Measurements from ENCODE around the gene GRHL3.

The GRHL3 gene

GRCh38 chr1:24351247-24351646 lies 32.1 kb downstream of the GRHL3 start:
- no peak for TF ChIP-seq ZFX (IDR thresholded peaks at IDR 0.05; ENCODE audit: borderline replicate concordance)
- no peak for TF ChIP-seq CTCF (IDR thresholded peaks at IDR 0.05)
- H3K27ac ChIP-seq: no peak overlapping the region

- TF ChIP-seq ZFX (IDR thresholded peaks at IDR 0.05; ENCODE audit: borderline replicate concordance): no peak
- no peak for TF ChIP-seq CTCF (IDR thresholded peaks at IDR 0.05)
- no peak overlapping the region for H3K27ac ChIP-seq
Observed at GRCh38 chr1:24351918-24352627, 32.9 kb downstream of the GRHL3 start.

GRCh38 chr1:24353292-24353891 lies 34.2 kb downstream of the GRHL3 start:
- TF ChIP-seq CTCF (IDR thresholded peaks at IDR 0.05) (no peak), ZFX (IDR thresholded peaks at IDR 0.05; ENCODE audit: borderline replicate concordance) (no peak)
- H3K27ac ChIP-seq: no peak overlapping the region

GRCh38 chr1:24355466-24355865 lies 36.3 kb downstream of the GRHL3 start:
- H3K27ac ChIP-seq: no peak overlapping the region
- TF ChIP-seq ZFX (IDR thresholded peaks at IDR 0.05; ENCODE audit: borderline replicate concordance): no peak
- TF ChIP-seq CTCF (IDR thresholded peaks at IDR 0.05): no peak

- TF ChIP-seq CTCF (IDR thresholded peaks at IDR 0.05): no peak
- no peak for TF ChIP-seq ZFX (IDR thresholded peaks at IDR 0.05; ENCODE audit: borderline replicate concordance)
- no peak overlapping the region for H3K27ac ChIP-seq
Observed at GRCh38 chr1:24357038-24357437, 37.9 kb downstream of the GRHL3 start.

GRCh38 chr1:24360681-24361080 lies 41.5 kb downstream of the GRHL3 start:
- TF ChIP-seq CTCF (IDR thresholded peaks at IDR 0.05) (no peak), ZFX (IDR thresholded peaks at IDR 0.05; ENCODE audit: borderline replicate concordance) (no peak)
- H3K27ac ChIP-seq: no peak overlapping the region

- TF ChIP-seq ZFX (IDR thresholded peaks at IDR 0.05; ENCODE audit: borderline replicate concordance) (no peak), CTCF (IDR thresholded peaks at IDR 0.05) (no peak)
- H3K27ac ChIP-seq: no peak overlapping the region
Observed at GRCh38 chr1:24361811-24362210, 42.7 kb downstream of the GRHL3 start.

All from 22Rv1 (cell line).